A673 (cell line): ENCODE data around the gene GLI2.

Experiments
- CTCF ChIP-seq: fragments of 300-800, 200-600 bp; sonication (generic); conservative IDR thresholded peaks from 2 replicates; pipeline ENCODE4 v1.5.1; 2017; ENCODE audit warnings: low read depth, mild to moderate bottlenecking, antibody characterized with exemption, low read length, moderate library complexity, mixed read lengths
- EZH2 ChIP-seq: fragments of 200-600 bp; sonication (generic); IDR thresholded peaks from 2 replicates; pipeline ENCODE4 v1.6.1; 2017; ENCODE audit warnings: borderline replicate concordance, low read depth, mild to moderate bottlenecking, mixed read lengths, antibody characterized with exemption, low read length; ENCODE audit not compliant: poor library complexity, severe bottlenecking

- TF ChIP-seq CTCF (peak; percentile 60), EZH2 (no peak)
Observed at GRCh38 chr2:120686511-120687168, 49.0 kb upstream of the GLI2 start.
